Ishikawa (cell line): ENCODE results near the gene HERC2.

Experiments
- CEBPB ChIP-seq: IDR thresholded peaks from 2 replicates; pipeline ENCODE4 v1.6.1; 2012
- CREB1 ChIP-seq: IDR thresholded peaks from 2 replicates; pipeline ENCODE4 v1.6.1; 2012; ENCODE audit warnings: low read depth
- EGR1 ChIP-seq: IDR thresholded peaks from 2 replicates; pipeline ENCODE4 v1.6.1; 2012
- EP300 ChIP-seq: IDR thresholded peaks from 2 replicates; pipeline ENCODE4 v1.6.1; 2012; ENCODE audit warnings: borderline replicate concordance
- FOXM1 ChIP-seq: IDR thresholded peaks from 2 replicates; pipeline ENCODE4 v1.6.1; 2012; ENCODE audit warnings: low read depth, borderline replicate concordance
- NFIC ChIP-seq: IDR thresholded peaks from 2 replicates; pipeline ENCODE4 v1.6.1; 2012
- RAD21 ChIP-seq: IDR thresholded peaks from 2 replicates; pipeline ENCODE4 v1.6.1; 2012; ENCODE audit warnings: low read depth
- TAF1 ChIP-seq: IDR thresholded peaks from 2 replicates; pipeline ENCODE4 v1.6.1; 2012; ENCODE audit warnings: low read depth, mild to moderate bottlenecking
- YY1 ChIP-seq: IDR thresholded peaks from 2 replicates; pipeline ENCODE4 v1.6.1; 2012; ENCODE audit warnings: low read depth
- ZBTB7A ChIP-seq: IDR thresholded peaks from 2 replicates; pipeline ENCODE4 v1.6.1; 2012; ENCODE audit warnings: low read depth
- TF ChIP-seq, protein P1 (sequence below): IDR thresholded peaks from 2 replicates; pipeline ENCODE4 v1.6.1; 2012; ENCODE audit warnings: low read depth, mild to moderate bottlenecking

GRCh38 chr15:28264166-28264565 is 57.8 kb downstream of the HERC2 start:
- TF ChIP-seq CREB1 (no peak), RAD21 (no peak), EP300 (no peak), TAF1 (no peak), NFIC (no peak), CEBPB (no peak), YY1 (no peak), EGR1 (no peak), FOXM1 (no peak), ZBTB7A (no peak)
- TF ChIP-seq, protein P1, sequence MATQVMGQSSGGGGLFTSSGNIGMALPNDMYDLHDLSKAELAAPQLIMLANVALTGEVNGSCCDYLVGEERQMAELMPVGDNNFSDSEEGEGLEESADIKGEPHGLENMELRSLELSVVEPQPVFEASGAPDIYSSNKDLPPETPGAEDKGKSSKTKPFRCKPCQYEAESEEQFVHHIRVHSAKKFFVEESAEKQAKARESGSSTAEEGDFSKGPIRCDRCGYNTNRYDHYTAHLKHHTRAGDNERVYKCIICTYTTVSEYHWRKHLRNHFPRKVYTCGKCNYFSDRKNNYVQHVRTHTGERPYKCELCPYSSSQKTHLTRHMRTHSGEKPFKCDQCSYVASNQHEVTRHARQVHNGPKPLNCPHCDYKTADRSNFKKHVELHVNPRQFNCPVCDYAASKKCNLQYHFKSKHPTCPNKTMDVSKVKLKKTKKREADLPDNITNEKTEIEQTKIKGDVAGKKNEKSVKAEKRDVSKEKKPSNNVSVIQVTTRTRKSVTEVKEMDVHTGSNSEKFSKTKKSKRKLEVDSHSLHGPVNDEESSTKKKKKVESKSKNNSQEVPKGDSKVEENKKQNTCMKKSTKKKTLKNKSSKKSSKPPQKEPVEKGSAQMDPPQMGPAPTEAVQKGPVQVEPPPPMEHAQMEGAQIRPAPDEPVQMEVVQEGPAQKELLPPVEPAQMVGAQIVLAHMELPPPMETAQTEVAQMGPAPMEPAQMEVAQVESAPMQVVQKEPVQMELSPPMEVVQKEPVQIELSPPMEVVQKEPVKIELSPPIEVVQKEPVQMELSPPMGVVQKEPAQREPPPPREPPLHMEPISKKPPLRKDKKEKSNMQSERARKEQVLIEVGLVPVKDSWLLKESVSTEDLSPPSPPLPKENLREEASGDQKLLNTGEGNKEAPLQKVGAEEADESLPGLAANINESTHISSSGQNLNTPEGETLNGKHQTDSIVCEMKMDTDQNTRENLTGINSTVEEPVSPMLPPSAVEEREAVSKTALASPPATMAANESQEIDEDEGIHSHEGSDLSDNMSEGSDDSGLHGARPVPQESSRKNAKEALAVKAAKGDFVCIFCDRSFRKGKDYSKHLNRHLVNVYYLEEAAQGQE, result no peak
